KMS-11 (cell line): Measurements from ENCODE around the gene AKAP13.

Source experiments
- H2AFZ ChIP-seq: fragments of 200-600 bp; sonication (generic); 2 replicates; pipeline ENCODE4 v1.6.1; 2016; ENCODE audit warnings: antibody characterized with exemption, mixed run types, low read depth
- H3K27ac ChIP-seq: fragments of 200-600 bp; sonication (generic); 2 replicates; pipeline ENCODE4 v1.6.1; 2016; ENCODE audit warnings: mild to moderate bottlenecking, mixed run types
- H3K27me3 ChIP-seq: fragments of 200-600 bp; sonication (generic); 2 replicates; pipeline ENCODE4 v1.6.1; 2017; ENCODE audit warnings: mild to moderate bottlenecking, low read depth, mixed run types, moderate library complexity; ENCODE audit not compliant: insufficient read depth
- H3K36me3 ChIP-seq: fragments of 200-600 bp; sonication (generic); 2 replicates; pipeline ENCODE4 v1.6.1; 2017; ENCODE audit warnings: mild to moderate bottlenecking, mixed run types; ENCODE audit not compliant: insufficient read depth
- H3K4me1 ChIP-seq: fragments of 200-600 bp; sonication (generic); 2 replicates; pipeline ENCODE4 v1.6.1; 2016; ENCODE audit warnings: mild to moderate bottlenecking, low read depth, mixed run types; ENCODE audit not compliant: poor library complexity, severe bottlenecking
- H3K4me2 ChIP-seq: fragments of 200-600 bp; sonication (generic); 2 replicates; pipeline ENCODE4 v1.7.0; 2016; ENCODE audit warnings: mild to moderate bottlenecking, mixed run types
- H3K4me3 ChIP-seq: fragments of 200-600 bp; sonication (generic); IDR thresholded peaks from 2 replicates; pipeline ENCODE4 v1.6.1; 2017; ENCODE audit warnings: low read depth, low read length, mixed read lengths; ENCODE audit not compliant: insufficient read depth
- H3K79me2 ChIP-seq: fragments of 200-600 bp; sonication (generic); 2 replicates; pipeline ENCODE4 v1.6.1; 2016; ENCODE audit warnings: low read depth, mixed run types; ENCODE audit not compliant: insufficient read depth
- H3K9ac ChIP-seq: fragments of 200-600 bp; sonication (generic); 2 replicates; pipeline ENCODE4 v1.6.1; 2016; ENCODE audit warnings: mild to moderate bottlenecking, mixed run types
- H4K20me1 ChIP-seq: fragments of 200-600 bp; sonication (generic); 2 replicates; pipeline ENCODE4 v1.6.1; 2016; ENCODE audit warnings: mild to moderate bottlenecking, mixed run types; ENCODE audit not compliant: insufficient read depth
- TF ChIP-seq, protein P1 (sequence below): fragments of 200-600 bp; sonication (generic); conservative IDR thresholded peaks from 2 replicates; pipeline ENCODE4 v1.6.1; 2017; ENCODE audit warnings: low read depth, mild to moderate bottlenecking, antibody characterized with exemption, low read length, moderate library complexity, mixed read lengths

AKAP13 gene

DNA sequence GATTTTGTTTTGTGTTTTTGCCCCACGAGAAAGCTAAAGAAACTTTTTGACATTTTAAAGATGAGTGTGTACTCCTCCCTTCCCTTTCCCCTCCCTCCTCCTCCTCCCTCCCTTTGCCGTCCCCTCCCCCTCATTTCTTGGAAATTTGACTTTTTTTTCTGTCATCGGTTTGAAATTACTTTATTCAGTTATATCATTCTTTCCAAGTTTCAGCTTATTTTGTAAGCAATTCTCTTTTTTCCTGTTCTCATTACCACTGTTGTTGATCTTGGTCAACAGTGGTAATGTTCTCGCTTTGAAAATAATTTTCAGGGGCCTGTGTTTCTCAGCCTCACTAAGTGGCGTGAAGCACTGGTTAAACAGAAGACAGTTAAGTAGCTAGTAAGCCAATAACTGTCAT is 178.4 kb downstream of the AKAP13 start:
- no peak overlapping the region for H3K27ac ChIP-seq
- H3K4me2 ChIP-seq: no peak overlapping the region
- H3K4me1 ChIP-seq: peaks cover 37% of the 10 kb centered on the region
- no peaks in the 10 kb centered on the region for H3K27me3 ChIP-seq
- H4K20me1 ChIP-seq: 0 out of 2 replicates have a peak, but pooled peaks cover 5% of the 10 kb centered on the region
- no peaks in the 10 kb centered on the region for H3K36me3 ChIP-seq
- H3K4me3 ChIP-seq: no peak overlapping the region
- H2AFZ ChIP-seq: no peak overlapping the region
- H3K9ac ChIP-seq: no peak overlapping the region
- no peaks in the 10 kb centered on the region for H3K79me2 ChIP-seq
- TF ChIP-seq, protein P1, sequence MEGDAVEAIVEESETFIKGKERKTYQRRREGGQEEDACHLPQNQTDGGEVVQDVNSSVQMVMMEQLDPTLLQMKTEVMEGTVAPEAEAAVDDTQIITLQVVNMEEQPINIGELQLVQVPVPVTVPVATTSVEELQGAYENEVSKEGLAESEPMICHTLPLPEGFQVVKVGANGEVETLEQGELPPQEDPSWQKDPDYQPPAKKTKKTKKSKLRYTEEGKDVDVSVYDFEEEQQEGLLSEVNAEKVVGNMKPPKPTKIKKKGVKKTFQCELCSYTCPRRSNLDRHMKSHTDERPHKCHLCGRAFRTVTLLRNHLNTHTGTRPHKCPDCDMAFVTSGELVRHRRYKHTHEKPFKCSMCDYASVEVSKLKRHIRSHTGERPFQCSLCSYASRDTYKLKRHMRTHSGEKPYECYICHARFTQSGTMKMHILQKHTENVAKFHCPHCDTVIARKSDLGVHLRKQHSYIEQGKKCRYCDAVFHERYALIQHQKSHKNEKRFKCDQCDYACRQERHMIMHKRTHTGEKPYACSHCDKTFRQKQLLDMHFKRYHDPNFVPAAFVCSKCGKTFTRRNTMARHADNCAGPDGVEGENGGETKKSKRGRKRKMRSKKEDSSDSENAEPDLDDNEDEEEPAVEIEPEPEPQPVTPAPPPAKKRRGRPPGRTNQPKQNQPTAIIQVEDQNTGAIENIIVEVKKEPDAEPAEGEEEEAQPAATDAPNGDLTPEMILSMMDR: no peak

DNA sequence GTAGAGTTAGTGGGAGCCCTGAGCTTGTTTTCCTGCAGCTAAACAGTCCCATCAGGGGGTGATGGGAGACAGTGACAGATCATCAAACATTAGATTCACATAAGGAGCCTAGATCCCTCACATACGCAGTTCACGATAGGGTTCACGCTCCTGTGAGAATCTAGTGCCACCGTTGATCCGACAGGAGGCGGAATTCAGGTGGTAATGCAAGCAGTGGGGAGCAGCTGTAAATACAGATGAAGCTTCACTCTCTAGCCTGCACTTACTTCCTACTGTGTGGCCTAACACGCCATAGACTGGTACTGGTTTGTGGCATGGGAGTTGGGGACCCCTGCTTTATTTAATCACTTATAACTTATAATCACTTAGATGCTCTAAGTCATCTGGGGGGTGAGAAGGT is 179.1 kb downstream of the AKAP13 start:
- peaks cover 30% of the 10 kb centered on the region for H3K4me1 ChIP-seq
- no peaks in the 10 kb centered on the region for H3K79me2 ChIP-seq
- H3K4me2 ChIP-seq: no peak overlapping the region
- H3K27me3 ChIP-seq: no peaks in the 10 kb centered on the region
- no peak overlapping the region for H3K4me3 ChIP-seq
- TF ChIP-seq, protein P1: no peak
- no peak overlapping the region for H2AFZ ChIP-seq
- H3K9ac ChIP-seq: no peak overlapping the region
- H3K36me3 ChIP-seq: no peaks in the 10 kb centered on the region
- no peak overlapping the region for H3K27ac ChIP-seq
- 0 out of 2 replicates have a peak, but pooled peaks cover 5% of the 10 kb centered on the region for H4K20me1 ChIP-seq

DNA sequence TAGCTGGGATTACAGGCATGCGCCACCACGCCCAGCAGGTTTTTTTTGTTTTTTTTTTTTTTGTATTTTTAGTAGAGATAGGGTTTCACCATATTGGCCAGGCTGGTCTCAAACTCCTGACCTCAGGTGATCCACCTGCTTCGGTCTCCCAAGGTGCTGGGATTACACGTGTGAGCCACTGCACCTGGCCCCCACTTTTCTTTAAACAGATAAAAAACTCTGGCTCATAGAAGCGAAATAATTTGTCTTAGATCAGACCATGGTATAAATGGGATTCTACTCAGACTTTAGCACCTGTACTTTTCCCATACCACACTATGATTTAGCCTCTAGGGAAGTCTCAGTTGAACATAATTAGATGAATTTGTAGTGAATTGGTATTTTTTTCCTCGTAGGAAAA is 182.4 kb downstream of the AKAP13 start:
- no peak overlapping the region for H3K4me3 ChIP-seq
- H3K27me3 ChIP-seq: no peaks in the 10 kb centered on the region
- no peak overlapping the region for H3K4me2 ChIP-seq
- TF ChIP-seq, protein P1: no peak
- no peaks in the 10 kb centered on the region for H4K20me1 ChIP-seq
- no peaks in the 10 kb centered on the region for H3K4me1 ChIP-seq
- no peak overlapping the region for H3K27ac ChIP-seq
- no peak overlapping the region for H3K9ac ChIP-seq
- no peak overlapping the region for H2AFZ ChIP-seq
- no peaks in the 10 kb centered on the region for H3K36me3 ChIP-seq
- H3K79me2 ChIP-seq: no peaks in the 10 kb centered on the region

DNA sequence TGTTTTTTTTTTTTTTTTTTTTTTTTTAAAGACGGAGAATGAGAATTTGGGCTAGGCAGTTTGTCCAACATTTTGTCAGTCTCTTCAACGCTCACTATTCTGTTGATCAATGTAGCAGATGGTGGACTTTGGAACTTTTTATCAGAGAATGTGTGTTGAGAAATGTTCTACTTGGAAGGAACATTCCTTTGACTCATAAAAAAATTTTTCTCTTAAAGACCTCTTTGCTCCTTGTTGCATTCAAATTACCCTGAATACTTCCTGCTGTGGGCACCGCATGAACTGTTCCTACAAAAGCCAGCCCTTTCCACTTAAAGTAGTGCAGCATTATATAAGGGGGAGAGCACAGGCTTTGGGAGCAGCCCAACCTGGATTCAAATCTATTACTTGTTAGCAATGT is 182.9 kb downstream of the AKAP13 start:
- H3K4me3 ChIP-seq: no peak overlapping the region
- no peak overlapping the region for H3K27ac ChIP-seq
- no peaks in the 10 kb centered on the region for H4K20me1 ChIP-seq
- no peaks in the 10 kb centered on the region for H3K36me3 ChIP-seq
- TF ChIP-seq, protein P1: no peak
- no peaks in the 10 kb centered on the region for H3K27me3 ChIP-seq
- no peak overlapping the region for H3K9ac ChIP-seq
- no peak overlapping the region for H3K4me2 ChIP-seq
- no peaks in the 10 kb centered on the region for H3K79me2 ChIP-seq
- no peak overlapping the region for H2AFZ ChIP-seq
- H3K4me1 ChIP-seq: no peaks in the 10 kb centered on the region
